GM12878 (cell line): Measurements from ENCODE around the gene TASOR2. TPM values are rescaled to one million over a fixed set of nuclear protein-coding genes. Genes with fewer than 3 reads are reported as not detected.

Source experiments
- ATAC-seq: fragments of 200-7000 bp; cut with Tn5 transposase; 3 replicates; pipeline ENCODE4 v1.9.1; 2020; ENCODE audit warnings: mild to moderate bottlenecking, moderate library complexity
- BruUV-seq: library from RNA; stranded (reverse); fragments of 400-500 nt; replicated peaks from 2 replicates; lab custom pipeline; 2021; lab: Mats Ljungman, UMichigan
- CTCF ChIA-PET: fragments of 300-600 bp; sonication (Branson Sonifier 250); formaldehyde crosslinking; extraction: SDS; loops from one replicate; lab custom pipeline; 2021; ENCODE audit warnings: inconsistent platforms; lab: Yijun Ruan, JAX
- POLR2A ChIA-PET: fragments of 350-600 bp; formaldehyde crosslinking; extraction: SDS; loops from one replicate; lab custom pipeline; 2021; ENCODE audit warnings: inconsistent platforms; lab: Charles Lee
- RAD21 ChIA-PET: fragments of 300-600 bp; sonication (Branson Sonifier 250); formaldehyde crosslinking; loops from one replicate; lab custom pipeline; 2023; ENCODE audit warnings: antibody characterized with exemption; ENCODE audit not compliant: unreplicated experiment; lab: Charles Lee
- SMC1A ChIA-PET: fragments of 300-600 bp; sonication (Branson Sonifier 250); formaldehyde crosslinking; loops from one replicate; lab custom pipeline; 2023; ENCODE audit not compliant: unreplicated experiment, uncharacterized antibody; lab: Charles Lee
- DNase-seq: peaks from one replicate; pipeline ENCODE4 v3.0.0-alpha.2; 2011; ENCODE audit warnings: low read depth, low spot score
- FAIRE-seq: peaks from 3 replicates; lab custom pipeline; 2011; peaks lifted over from hg19 to GRCh38; lab: Jason Lieb, UNC
- H2AFZ ChIP-seq: 2 replicates; pipeline ENCODE4 v1.6.0; 2011; ENCODE audit warnings: low read depth, low read length, control low read depth; ENCODE audit not compliant: control insufficient read depth
- H3K27ac ChIP-seq: 2 replicates; pipeline ENCODE4 v1.5.1; 2011; ENCODE audit warnings: control low read depth; ENCODE audit not compliant: control insufficient read depth, insufficient read depth
- H3K27me3 ChIP-seq, 2 experiments: replicated peaks in 1 of 2; 2 replicates each; pipeline versions ENCODE4 v1.6.0 to v1.6.1; 2011; ENCODE audit warnings: low read length in 1 of 2; ENCODE audit not compliant: control insufficient read depth in 2 of 2, insufficient read depth in 2 of 2
- H3K36me3 ChIP-seq, 2 experiments: 2 replicates each; pipeline ENCODE4 v1.5.1; 2011; ENCODE audit warnings: low read length in 1 of 2; ENCODE audit not compliant: control insufficient read depth in 2 of 2, insufficient read depth in 2 of 2
- H3K4me1 ChIP-seq: 2 replicates; pipeline ENCODE4 v1.6.1; 2011; ENCODE audit warnings: mild to moderate bottlenecking, low read length, moderate library complexity, mixed read lengths; ENCODE audit not compliant: control insufficient read depth, insufficient read depth
- H3K4me2 ChIP-seq: 2 replicates; pipeline ENCODE4 v1.6.0; 2011; ENCODE audit warnings: control low read depth; ENCODE audit not compliant: control insufficient read depth, insufficient read depth
- H3K4me3 ChIP-seq: fragments of 200-600 bp; sonication (generic); 2 replicates; pipeline ENCODE4 v1.5.1; 2016
- H3K79me2 ChIP-seq: 2 replicates; pipeline ENCODE4 v1.6.0; 2011; ENCODE audit warnings: low read length; ENCODE audit not compliant: control insufficient read depth, insufficient read depth
- H3K9ac ChIP-seq: 2 replicates; pipeline ENCODE4 v1.8.0; 2011; ENCODE audit warnings: low read length, control low read depth, mixed read lengths; ENCODE audit not compliant: control insufficient read depth, insufficient read depth
- H3K9me3 ChIP-seq: replicated peaks from 3 replicates; pipeline ENCODE4 v1.5.1; 2011; ENCODE audit warnings: mild to moderate bottlenecking, low read length; ENCODE audit not compliant: control insufficient read depth, insufficient read depth
- H4K20me1 ChIP-seq: 2 replicates; pipeline ENCODE4 v1.6.0; 2011; ENCODE audit not compliant: control insufficient read depth, insufficient read depth
- ASH2L ChIP-seq: fragments of 300-600, 200-600 bp; sonication (generic); IDR thresholded peaks from 2 replicates; pipeline ENCODE4 v1.6.1; 2017; ENCODE audit warnings: low read depth, mild to moderate bottlenecking, borderline replicate concordance
- BCL11A ChIP-seq: IDR thresholded peaks from 2 replicates; pipeline ENCODE4 v1.6.1; 2011; ENCODE audit warnings: low read depth, low read length
- CHD2 ChIP-seq: IDR thresholded peaks from 2 replicates; pipeline ENCODE4 v1.6.1; 2011; ENCODE audit warnings: low read depth, low read length, improper control_type of control experiment, borderline replicate concordance
- ETV6 ChIP-seq, 2 experiments: fragments of 450-650 bp in 1 of 2; IDR thresholded peaks in 1 of 2; conservative IDR thresholded peaks in 1 of 2; 2 replicates each; pipeline ENCODE4 v1.6.1; 2014; ENCODE audit warnings: antibody characterized with exemption in 1 of 2, borderline replicate concordance in 1 of 2, low read depth in 1 of 2, mild to moderate bottlenecking in 1 of 2, moderate library complexity in 1 of 2
- FOXM1 ChIP-seq: IDR thresholded peaks from 2 replicates; pipeline ENCODE4 v1.6.1; 2012; ENCODE audit warnings: low read depth, mild to moderate bottlenecking, inconsistent platforms, low read length, moderate library complexity
- IKZF2 ChIP-seq, 2 experiments: fragments of 450-650 bp; IDR thresholded peaks; 2 replicates each; pipeline ENCODE4 v1.6.1; 2017; ENCODE audit warnings: mild to moderate bottlenecking in 2 of 2, moderate library complexity in 2 of 2
- LARP7 ChIP-seq: fragments of 450-650 bp; IDR thresholded peaks from 2 replicates; pipeline ENCODE4 v1.6.1; 2017; ENCODE audit warnings: mild to moderate bottlenecking
- NBN ChIP-seq: fragments of 450-650 bp; IDR thresholded peaks from 2 replicates; pipeline ENCODE4 v1.6.1; 2016
- SMARCA5 ChIP-seq: fragments of 450-650 bp; IDR thresholded peaks from 2 replicates; pipeline ENCODE4 v1.6.1; 2017; ENCODE audit warnings: mild to moderate bottlenecking
- SMC3 ChIP-seq: IDR thresholded peaks from 2 replicates; pipeline ENCODE4 v1.6.1; 2011; ENCODE audit warnings: low read length, improper control_type of control experiment, borderline replicate concordance
- TBL1XR1 ChIP-seq: IDR thresholded peaks from 2 replicates; pipeline ENCODE4 v1.6.1; 2012; ENCODE audit warnings: low read depth, low read length, improper control_type of control experiment
- WGBS: methylation state at CpG from one replicate; pipeline ENCODE4 v1.1.6; 2016; ENCODE audit warnings: low lambda C conversion rate; ENCODE audit not compliant: insufficient replicate concordance, insufficient coverage; ENCODE audit errors: missing lambda C conversion rate; 5-methylcytosine and 5-hydroxymethylcytosine counted together
- in situ Hi-C: fragments of 300-500 bp; cut with MboI; formaldehyde crosslinking; loops from 9 replicates; pipeline ENCODE4 v1.14.3; 2018; ENCODE audit warnings: mixed read lengths
- intact Hi-C: fragments of 100-400 bp; cut with micrococcal nuclease; formaldehyde crosslinking; loops from one replicate; pipeline ENCODE4 v1.14.2; 2022; ENCODE audit not compliant: unreplicated experiment
- polyA plus RNA-seq, 11 experiments: library from polyadenylated mRNA; depleted of rRNA in 4 of 11; unstranded in 6 of 11; stranded (reverse) in 5 of 11; fragments of >200 nt; fragmentation: Nextera tagmentation in 4 of 11; fragmentation: Illumina TruSeq in 1 of 11; extraction: Ambion mirVana in 4 of 11; extraction: Trizol in 1 of 11; gene quantifications; 1 replicate in 1 of 11; 2 replicates in 10 of 11; pipeline versions ENCODE4 v1.2.1 to v1.2.3, GENCODE V29; 2011 to 2016; ENCODE audit warnings: inconsistent platforms in 2 of 11, missing spikeins in 2 of 11, low read depth in 1 of 11
- total RNA-seq, 4 experiments: library from RNA; depleted of rRNA in 3 of 4; stranded (reverse); fragments of >200 nt in 3 of 4; fragmentation: Illumina TruSeq in 1 of 4; extraction: Trizol in 1 of 4; gene quantifications; 2 replicates each; pipeline versions ENCODE4 v1.2.1 to v1.2.3, GENCODE V29; 2013 to 2021
- TF ChIP-seq, protein P1 (sequence below): fragments of 450-650 bp; IDR thresholded peaks from 2 replicates; pipeline ENCODE4 v1.6.1; 2016; ENCODE audit warnings: mild to moderate bottlenecking
- TF ChIP-seq, protein P2 (sequence below): fragments of 450-650 bp; formaldehyde crosslinking; IDR thresholded peaks from 2 replicates; pipeline ENCODE4 v1.4.0; 2020; ENCODE audit warnings: mild to moderate bottlenecking, moderate library complexity

Gene TASOR2
- total and polyA plus RNA-seq, 10 of the 15 experiments (the other 5 are each of a cell fraction or from before 2014, with no cell fraction given): 8.2 to 54.7 (median 31.0) TPM

DNA sequence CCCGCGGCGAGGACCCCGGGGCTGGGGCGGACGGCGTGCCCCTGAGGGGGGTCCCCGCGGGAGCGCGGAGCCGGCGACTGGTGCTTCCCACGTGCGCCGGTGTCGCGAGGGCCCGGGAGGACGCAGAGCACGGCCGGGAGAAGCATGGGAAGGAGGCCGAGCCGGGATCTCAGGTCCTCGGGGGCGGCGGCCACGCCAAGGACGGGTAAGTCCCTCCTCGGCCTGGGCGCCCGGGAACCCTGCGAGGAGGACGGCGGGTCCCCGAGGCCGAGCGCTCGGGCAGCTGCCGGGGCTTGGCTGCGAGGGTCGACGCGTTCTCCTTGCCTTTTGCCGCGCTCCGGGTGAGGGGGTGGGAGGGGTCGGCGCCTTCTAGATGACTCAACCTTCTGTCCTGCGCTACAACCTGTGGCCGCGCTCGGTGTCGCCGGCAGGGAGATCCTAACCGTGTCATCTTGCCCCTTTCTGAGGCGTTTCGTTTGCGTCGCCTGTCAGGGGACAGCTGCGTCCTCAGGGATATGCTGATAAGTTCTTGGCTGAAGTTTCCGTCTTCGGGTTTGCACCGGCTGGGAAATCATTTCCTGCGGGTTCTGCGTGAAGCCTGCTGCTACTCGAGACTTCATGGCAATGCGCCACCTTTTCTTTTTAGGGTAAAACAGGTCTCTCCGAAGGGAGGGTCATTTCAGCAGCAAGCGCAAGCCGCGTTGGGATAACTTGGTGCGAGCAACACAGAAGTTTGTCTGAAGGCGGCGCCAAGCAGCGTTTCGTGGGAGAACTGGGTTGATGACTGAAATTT is 529 bp downstream of the TASOR2 start:
- in situ Hi-C loops: loop anchor here (5.0 kb wide), 1 partner anchor 177 kb away; no protein-coding TSS in a partner anchor
- peak; percentile 78 for ATAC-seq
- intact Hi-C loops: loop anchor here (2.0 to 5.0 kb wide), 5 partner anchors 26 to 367 kb away; partner anchors contain the start of genes GDI2 and IL15RA
- TF ChIP-seq SMARCA5 (peak; percentile 54; the same call in 1 of the 2 replicates), TBL1XR1 (no peak), FOXM1 (0 out of 2 replicates have a peak, but pooled peaks have one; percentile 24), LARP7 (peak; percentile 88), SMC3 (peak; percentile 32; the same call in 1 of the 2 replicates), NBN (0 out of 2 replicates have a peak, but pooled peaks have one; percentile 43), ASH2L (peak; percentile 94), BCL11A (0 out of 2 replicates have a peak, but pooled peaks have one; percentile 4), ETV6 (conservative IDR thresholded peaks at IDR 0.05 in 1 of 2, IDR thresholded peaks at IDR 0.05 in 1 of 2; ENCODE audit: borderline replicate concordance in 1 of 2, low read depth in 1 of 2) (no peak), IKZF2 (IDR thresholded peaks at IDR 0.05) (peak; percentile 80 to 84), CHD2 (0 out of 2 replicates have a peak, but pooled peaks have one; percentile 14)
- TF ChIP-seq, protein P1, sequence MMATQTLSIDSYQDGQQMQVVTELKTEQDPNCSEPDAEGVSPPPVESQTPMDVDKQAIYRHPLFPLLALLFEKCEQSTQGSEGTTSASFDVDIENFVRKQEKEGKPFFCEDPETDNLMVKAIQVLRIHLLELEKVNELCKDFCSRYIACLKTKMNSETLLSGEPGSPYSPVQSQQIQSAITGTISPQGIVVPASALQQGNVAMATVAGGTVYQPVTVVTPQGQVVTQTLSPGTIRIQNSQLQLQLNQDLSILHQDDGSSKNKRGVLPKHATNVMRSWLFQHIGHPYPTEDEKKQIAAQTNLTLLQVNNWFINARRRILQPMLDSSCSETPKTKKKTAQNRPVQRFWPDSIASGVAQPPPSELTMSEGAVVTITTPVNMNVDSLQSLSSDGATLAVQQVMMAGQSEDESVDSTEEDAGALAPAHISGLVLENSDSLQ: peak; percentile 75
- TF ChIP-seq, protein P2, sequence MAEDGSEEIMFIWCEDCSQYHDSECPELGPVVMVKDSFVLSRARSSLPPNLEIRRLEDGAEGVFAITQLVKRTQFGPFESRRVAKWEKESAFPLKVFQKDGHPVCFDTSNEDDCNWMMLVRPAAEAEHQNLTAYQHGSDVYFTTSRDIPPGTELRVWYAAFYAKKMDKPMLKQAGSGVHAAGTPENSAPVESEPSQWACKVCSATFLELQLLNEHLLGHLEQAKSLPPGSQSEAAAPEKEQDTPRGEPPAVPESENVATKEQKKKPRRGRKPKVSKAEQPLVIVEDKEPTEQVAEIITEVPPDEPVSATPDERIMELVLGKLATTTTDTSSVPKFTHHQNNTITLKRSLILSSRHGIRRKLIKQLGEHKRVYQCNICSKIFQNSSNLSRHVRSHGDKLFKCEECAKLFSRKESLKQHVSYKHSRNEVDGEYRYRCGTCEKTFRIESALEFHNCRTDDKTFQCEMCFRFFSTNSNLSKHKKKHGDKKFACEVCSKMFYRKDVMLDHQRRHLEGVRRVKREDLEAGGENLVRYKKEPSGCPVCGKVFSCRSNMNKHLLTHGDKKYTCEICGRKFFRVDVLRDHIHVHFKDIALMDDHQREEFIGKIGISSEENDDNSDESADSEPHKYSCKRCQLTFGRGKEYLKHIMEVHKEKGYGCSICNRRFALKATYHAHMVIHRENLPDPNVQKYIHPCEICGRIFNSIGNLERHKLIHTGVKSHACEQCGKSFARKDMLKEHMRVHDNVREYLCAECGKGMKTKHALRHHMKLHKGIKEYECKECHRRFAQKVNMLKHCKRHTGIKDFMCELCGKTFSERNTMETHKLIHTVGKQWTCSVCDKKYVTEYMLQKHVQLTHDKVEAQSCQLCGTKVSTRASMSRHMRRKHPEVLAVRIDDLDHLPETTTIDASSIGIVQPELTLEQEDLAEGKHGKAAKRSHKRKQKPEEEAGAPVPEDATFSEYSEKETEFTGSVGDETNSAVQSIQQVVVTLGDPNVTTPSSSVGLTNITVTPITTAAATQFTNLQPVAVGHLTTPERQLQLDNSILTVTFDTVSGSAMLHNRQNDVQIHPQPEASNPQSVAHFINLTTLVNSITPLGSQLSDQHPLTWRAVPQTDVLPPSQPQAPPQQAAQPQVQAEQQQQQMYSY (CRISPR knock-in tag): no peak

More for the DNA sequence above, 529 bp downstream of the TASOR2 start:
- Histone ChIP-seq H3K27ac (peak overlapping the region; percentile 90), H3K9ac (peak overlapping the region; percentile 95), H4K20me1 (no peaks in the 10 kb centered on the region), H3K79me2 (peaks cover 55% of the 10 kb centered on the region), H3K36me3 (no peaks in the 10 kb centered on the region), H2AFZ (peak overlapping the region; percentile 58), H3K4me2 (peak overlapping the region; percentile 58), H3K4me1 (peaks cover 6% of the 10 kb centered on the region; the same call in 1 of the 2 replicates), H3K27me3 (no peaks in the 10 kb centered on the region), H3K9me3 (no peaks in the 10 kb centered on the region; the same call in 2 of the 3 replicates), H3K4me3 (peak overlapping the region; percentile 95)
- ChIA-PET SMC1A (interaction anchor here (2.4 kb wide), 1 partner anchor 8 kb away, joined by 9 read pairs; no protein-coding TSS in a partner anchor), POLR2A (interaction anchor here (2.4 kb wide), 1 partner anchor 8 kb away, joined by 10 read pairs; no protein-coding TSS in a partner anchor), CTCF (interaction anchor here (0.7 to 2.7 kb wide), 6 partner anchors 55 to 209 kb away, joined by 3 to 13 read pairs (median 3); no protein-coding TSS in a partner anchor), RAD21 (interaction anchor here (0.8 to 3.4 kb wide), 5 partner anchors 8 to 205 kb away, joined by 3 to 15 read pairs (median 6); partner anchors contain the start of genes ANKRD16, FBH1 and GDI2)
- under 1% methylated on average over 77 of the region's 77 CpGs for WGBS
- DNase-seq (peak; percentile 26), FAIRE-seq (no peak)
- no TSS peak for BruUV-seq
